Suppressor macrophage treated with lipopolysaccharide for 1 hour (primary cell): ENCODE data around the gene CNTN4.

ENCODE experiments used
- DNase-seq, 3 donors: peaks; one replicate each; pipeline ENCODE4 v3.0.0-alpha.2; 2020 to 2022

CNTN4 gene

DNA sequence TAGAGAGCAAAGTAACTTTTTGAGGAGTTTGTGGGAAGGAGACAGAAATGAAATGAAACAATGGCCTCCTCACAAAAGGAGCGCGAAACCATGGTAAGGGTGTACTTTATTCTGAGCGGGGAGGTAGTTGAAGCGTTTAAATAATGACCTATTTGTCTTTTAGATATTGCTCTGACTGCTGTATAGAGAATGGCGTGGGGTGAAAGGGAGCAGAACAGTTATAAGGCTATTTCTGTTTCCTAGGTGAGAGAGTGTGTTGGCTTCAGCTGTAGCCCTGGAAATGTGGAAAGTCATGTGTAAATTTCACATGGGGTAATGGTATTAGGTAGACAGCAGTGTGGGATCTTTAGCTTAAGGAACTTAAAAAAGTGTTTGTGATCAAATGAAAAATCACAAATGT, 54.9 kb downstream of the CNTN4 start:
- DNase-seq, result no peak

GRCh38 chr3:2154621-2155020, 56.0 kb downstream of the CNTN4 start:
- DNase-seq, result no peak

DNA sequence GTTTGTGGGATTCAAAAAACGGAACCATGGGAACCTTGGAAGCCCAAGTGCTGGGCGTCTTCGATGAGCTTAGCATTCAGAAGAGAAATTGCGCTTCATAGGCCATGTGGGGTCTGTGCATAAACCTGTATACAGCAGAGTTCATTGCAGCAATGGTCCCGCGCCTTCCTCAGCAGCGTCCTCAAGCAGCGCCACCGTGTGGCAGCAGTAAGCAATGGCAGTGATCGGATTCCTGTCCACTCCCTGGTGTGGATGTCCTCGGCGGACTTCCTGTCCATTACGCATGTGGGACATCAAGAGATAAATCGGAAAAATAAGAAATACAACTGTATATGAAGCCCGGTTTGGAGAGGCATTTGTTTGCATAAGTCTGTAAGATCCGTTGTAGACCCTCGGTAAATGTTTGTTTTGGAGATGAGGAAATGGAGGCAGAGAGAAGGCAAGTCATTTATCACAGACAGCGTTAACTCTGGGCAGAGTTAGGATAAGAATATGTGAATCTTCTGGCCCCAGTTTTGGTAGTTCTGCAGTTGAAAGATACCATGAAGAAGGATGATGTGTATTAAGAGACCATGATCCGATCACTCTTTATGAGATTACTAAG, 57.7 kb downstream of the CNTN4 start:
- DNase-seq, result peak; percentile 1 to 21 (median 8)

DNA sequence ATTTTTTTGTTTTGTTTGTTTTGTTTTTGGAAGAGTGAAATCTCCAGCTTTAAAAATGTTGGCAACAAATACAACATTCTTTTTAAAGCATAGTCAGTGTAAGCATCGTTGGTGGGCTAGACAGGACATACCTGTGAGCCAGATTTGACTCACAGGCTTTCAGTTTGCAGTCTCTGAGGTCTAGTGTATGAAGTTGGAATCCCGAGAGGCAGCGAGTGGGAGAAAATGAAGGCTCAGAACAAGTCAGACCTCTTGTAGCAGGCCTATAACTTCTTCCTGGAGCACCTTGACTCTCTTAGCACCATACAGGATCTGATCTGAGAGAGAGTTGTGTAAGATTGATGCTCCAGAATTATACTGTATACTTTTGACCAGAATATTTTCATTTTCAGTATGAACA, 60.2 kb downstream of the CNTN4 start:
- no peak for DNase-seq

GRCh38 chr3:2166552-2166951, 67.9 kb downstream of the CNTN4 start:
- DNase-seq, result no peak

DNA sequence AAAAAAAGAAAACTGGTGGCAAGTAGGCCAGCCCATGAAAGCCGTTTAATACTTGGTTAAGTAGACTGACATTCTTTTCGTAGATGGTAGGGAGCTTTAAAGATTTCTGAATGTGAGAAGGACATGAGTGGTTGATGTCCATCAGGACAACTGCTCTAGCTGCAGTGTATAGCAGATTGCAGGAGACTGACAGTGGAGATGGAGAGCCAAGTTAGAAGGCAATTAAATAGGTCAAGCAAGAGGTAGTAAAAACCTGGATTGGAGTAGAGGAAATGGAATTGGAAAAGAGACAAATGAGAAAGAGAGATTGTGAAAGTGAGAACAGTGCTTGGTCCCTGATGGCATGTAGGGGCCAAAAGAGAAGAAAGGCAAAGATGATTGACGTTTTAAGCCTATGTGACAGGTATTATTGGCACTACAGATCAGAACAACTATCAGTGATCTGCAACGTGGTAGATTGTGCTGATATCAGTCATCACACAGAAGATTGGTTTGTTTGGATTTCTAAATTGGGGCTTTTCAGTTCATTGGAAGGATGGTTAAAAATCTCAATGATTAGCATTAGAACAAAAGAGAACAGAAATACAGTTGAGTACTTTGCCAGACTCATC, 74.0 kb downstream of the CNTN4 start:
- DNase-seq, result no peak

GRCh38 chr3:2180634-2181033, 82.0 kb downstream of the CNTN4 start:
- no peak for DNase-seq

GRCh38 chr3:2198776-2199279, 100.2 kb downstream of the CNTN4 start:
- DNase-seq, result no peak

DNA sequence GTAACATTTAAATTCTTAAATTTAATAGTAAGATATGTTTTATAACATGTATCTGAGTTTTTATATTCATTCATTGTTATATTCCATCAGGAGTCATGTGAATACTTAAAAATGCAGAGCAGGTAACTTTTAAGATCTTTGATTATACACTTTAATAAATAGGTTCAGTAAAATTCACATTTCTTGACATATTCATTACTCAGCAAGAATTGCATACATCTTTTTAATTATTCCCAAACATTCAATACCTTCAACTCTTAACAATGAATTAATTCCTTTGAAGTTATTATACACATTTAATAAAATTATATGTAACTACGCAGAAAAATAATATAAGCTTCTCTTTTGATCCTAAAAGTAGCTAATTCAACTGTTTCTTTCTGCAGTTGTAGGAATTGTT, 105.4 kb downstream of the CNTN4 start:
- DNase-seq, result no peak

GRCh38 chr3:2205692-2206091, 107.0 kb downstream of the CNTN4 start:
- DNase-seq, result no peak

DNA sequence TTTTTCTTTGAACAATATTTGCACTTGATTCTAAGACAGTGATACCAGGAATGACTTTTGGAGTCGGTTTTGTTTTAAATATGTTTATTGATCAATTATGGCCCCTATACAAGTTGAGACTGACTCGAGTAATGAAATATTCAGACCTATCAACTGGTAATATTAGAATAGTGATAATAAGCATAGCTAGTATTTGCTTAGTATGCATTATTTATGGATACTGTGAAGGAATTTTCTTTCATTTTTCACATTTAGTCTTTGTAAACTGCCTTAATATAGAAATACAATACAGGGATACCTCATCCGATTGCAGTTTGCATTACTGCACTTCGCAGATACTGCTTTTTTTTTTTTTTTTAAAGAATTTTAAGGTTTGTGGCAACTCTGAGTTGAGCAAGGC, 107.9 kb downstream of the CNTN4 start:
- no peak for DNase-seq

GRCh38 chr3:2211568-2211967, 112.9 kb downstream of the CNTN4 start:
- no peak for DNase-seq

- DNase-seq, result no peak
Measured at GRCh38 chr3:2212206-2212605, 113.5 kb downstream of the CNTN4 start.

GRCh38 chr3:2218375-2218774, 119.7 kb downstream of the CNTN4 start:
- no peak for DNase-seq

GRCh38 chr3:2218816-2219215, 120.2 kb downstream of the CNTN4 start:
- DNase-seq, result no peak

DNA sequence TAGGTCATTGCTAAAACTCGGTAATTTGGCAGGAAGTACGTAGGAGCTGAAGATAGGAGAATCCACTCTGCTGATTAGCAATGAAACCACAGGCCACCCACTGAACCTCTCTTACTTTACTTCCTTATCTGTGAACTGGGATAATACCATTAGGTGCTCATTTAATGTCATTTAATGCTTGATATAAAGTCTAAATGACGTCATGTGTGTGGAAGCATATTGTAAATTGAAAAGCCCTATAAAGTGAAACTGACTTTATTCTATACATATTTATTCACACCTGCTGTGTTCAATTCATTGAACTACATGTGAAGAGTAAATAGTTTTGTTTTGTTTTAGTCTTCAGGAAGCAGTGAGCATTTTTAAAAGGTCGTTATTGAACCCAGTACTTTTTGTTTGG, 137.5 kb downstream of the CNTN4 start:
- no peak for DNase-seq

DNA sequence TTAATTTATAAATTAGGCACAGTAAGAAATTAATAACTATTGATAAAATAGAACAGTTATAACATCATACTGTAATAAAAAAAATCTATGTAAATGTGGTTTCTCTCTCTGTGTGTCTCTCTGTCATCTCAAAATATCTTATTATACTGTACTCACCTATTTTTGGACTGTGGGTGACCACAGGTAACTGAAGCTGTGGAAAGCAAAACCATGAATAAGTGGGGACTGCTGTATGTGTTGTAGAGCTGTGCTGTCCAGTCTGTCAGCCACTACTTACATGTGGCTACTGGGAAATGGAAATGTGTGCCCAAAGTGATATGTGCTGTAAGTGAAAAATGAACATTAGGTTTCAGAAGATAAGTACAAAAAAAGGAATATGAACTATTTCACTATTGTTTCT, 145.5 kb downstream of the CNTN4 start:
- no peak for DNase-seq

DNA sequence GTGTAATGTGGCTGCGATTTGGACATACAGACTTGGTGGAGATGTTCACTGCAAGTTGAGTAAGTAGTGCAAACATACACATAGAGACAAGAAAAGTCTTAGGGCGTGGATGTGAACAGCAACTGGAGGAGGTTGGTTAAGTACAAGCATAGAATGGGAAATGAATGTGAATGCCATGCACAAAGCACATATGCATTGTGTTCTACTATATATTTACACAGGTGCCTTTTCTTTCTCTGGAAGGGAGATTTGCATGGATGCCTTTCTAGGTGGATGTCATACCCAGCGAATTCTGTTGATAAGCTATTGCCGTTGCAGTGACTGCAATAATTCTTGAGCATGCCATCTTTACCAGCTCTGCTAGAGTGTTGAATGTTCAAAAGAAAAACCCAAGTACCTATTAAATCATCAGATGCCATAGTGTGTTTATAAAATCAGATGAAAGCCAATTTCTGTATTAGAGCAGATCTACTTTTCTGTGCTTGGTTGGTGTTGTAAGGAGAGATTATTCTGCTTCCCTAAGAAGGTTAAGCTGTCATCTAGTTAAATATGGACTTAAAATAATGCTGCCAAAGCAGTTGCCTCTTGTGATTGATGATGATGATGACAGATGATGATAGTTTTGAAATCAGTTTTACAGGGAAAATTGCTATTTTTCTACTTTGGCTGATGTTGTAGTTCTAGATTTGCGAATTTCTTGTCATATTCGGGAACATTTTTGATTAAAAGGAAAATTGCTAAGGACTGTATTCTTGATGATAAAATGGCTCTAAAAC, 148.4 kb downstream of the CNTN4 start:
- DNase-seq, result no peak

GRCh38 chr3:2247831-2248230, 149.2 kb downstream of the CNTN4 start:
- no peak for DNase-seq

DNA sequence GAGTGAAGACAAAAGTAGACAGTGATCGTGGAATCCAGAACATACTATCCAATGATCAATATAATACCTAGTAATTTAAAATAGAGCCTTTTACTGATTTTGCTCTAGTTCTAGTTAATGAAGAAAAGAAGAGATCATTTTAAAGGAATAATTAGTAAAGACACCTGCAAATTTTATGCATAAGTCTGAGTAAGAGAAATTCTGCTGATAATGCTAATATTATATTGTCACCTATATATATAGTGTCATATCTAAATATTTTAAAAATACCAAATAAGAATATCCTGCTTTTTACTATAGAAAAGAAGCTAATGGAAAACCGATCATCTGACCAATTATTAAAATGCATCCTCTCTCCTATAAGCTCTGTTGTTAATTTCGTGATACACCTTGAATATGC, 152.1 kb downstream of the CNTN4 start:
- DNase-seq, result no peak

GRCh38 chr3:2261747-2262146, 163.1 kb downstream of the CNTN4 start:
- DNase-seq, result no peak

GRCh38 chr3:2262204-2262603, 163.5 kb downstream of the CNTN4 start:
- DNase-seq, result no peak

DNA sequence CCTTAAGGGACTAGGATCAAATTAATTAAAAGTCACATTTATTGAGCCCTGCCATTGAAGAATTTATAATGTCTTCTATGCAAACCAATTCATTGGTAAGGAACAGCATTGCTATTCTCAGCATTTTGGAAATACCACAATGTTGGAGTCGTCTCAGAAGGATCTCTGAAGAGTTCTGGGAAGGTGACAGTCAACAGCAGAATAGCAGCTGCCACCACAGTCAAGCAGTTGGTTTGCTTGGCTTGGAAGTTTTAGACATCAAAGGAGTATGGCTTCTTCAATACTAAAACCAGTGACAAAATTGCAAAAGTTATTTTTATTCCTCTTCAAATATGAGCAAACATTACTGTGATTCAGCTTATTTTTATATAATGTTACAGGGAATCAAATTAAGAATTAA, 167.9 kb downstream of the CNTN4 start:
- no peak for DNase-seq

DNA sequence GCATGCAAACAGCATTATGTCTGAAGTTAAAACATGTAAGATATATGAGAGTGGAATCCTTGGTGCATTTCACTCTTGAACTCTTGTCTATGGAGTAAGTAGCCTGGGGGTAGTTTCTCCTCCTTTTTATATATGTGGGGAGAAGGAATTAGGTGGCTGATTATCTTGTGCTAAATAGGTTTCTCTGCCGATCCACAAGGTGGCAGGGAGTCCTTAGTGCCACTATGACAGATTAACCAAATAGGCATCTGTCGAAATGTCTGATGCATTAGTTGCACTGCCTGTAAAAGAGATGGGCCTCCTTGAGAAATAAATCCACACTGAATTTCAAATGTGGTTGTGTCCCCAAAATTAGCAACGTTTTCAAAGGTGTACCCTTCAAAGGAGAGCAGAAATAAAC, 170.1 kb downstream of the CNTN4 start:
- no peak for DNase-seq
